Hematopoietic multipotent progenitor cell treated with erythropoietin and hydrocortisone succinate and interleukin-3 and kit ligand, for 4 days (in vitro differentiated cells): Measurements from ENCODE around the gene GPR18.
"Not testable (repeated sequence)": the region's sequence is repeated elsewhere in the genome, so short reads cannot be mapped to it uniquely, and the experiment has no call there.

ENCODE experiments used
- DNase-seq: peaks from one replicate; pipeline ENCODE4 v3.0.0-alpha.2; 2015

Gene GPR18

GRCh38 chr13:99265821-99266426, 7.7 kb upstream of the GPR18 start:
- peak; percentile 80 for DNase-seq

- DNase-seq, result no peak
Observed at GRCh38 chr13:99265162-99265800, 7.1 kb upstream of the GPR18 start.

GRCh38 chr13:99264051-99264450, 5.9 kb upstream of the GPR18 start:
- DNase-seq, result peak; percentile 31

GRCh38 chr13:99263126-99263785, 5.1 kb upstream of the GPR18 start:
- no peak for DNase-seq

GRCh38 chr13:99261059-99261458, 2.9 kb upstream of the GPR18 start:
- DNase-seq, result no peak

GRCh38 chr13:99260216-99260615, 2.0 kb upstream of the GPR18 start:
- no peak for DNase-seq

- peak; percentile 41 for DNase-seq
Observed at GRCh38 chr13:99258946-99259345, 767 bp upstream of the GPR18 start.

- DNase-seq, result no peak
Observed at GRCh38 chr13:99257291-99257690, 888 bp downstream of the GPR18 start.

GRCh38 chr13:99256709-99257108, 1.5 kb downstream of the GPR18 start:
- peak; percentile 26 for DNase-seq

- no peak for DNase-seq
Observed at GRCh38 chr13:99256283-99256682, 1.9 kb downstream of the GPR18 start.

GRCh38 chr13:99255271-99255670, 2.9 kb downstream of the GPR18 start:
- DNase-seq, result no peak

GRCh38 chr13:99254830-99255229, 3.3 kb downstream of the GPR18 start:
- no peak for DNase-seq

GRCh38 chr13:99251921-99252320, 6.3 kb downstream of the GPR18 start:
- no peak for DNase-seq

GRCh38 chr13:99250982-99251825, 7.0 kb downstream of the GPR18 start:
- DNase-seq, result no peak

- not testable (repeated sequence) for DNase-seq
Observed at GRCh38 chr13:99249606-99250005, 8.6 kb downstream of the GPR18 start.

GRCh38 chr13:99249178-99249577, 9.0 kb downstream of the GPR18 start:
- not testable (repeated sequence) for DNase-seq

GRCh38 chr13:99246100-99246499, 12.1 kb downstream of the GPR18 start:
- DNase-seq, result no peak

GRCh38 chr13:99237981-99238662, 20.1 kb downstream of the GPR18 start:
- no peak for DNase-seq

GRCh38 chr13:99231721-99232120, 26.5 kb downstream of the GPR18 start:
- peak; percentile 74 for DNase-seq

GRCh38 chr13:99230991-99231390, 27.2 kb downstream of the GPR18 start:
- no peak for DNase-seq

- not testable (repeated sequence) for DNase-seq
Observed at GRCh38 chr13:99230588-99230987, 27.6 kb downstream of the GPR18 start.
